GM19238 (cell line): ENCODE measurements around the gene KDM6B.

ENCODE experiments used
- DNase-seq: peaks from one replicate; pipeline ENCODE4 v3.0.0; 2011; ENCODE audit warnings: low spot score; ENCODE audit not compliant: insufficient read length

KDM6B gene

DNA sequence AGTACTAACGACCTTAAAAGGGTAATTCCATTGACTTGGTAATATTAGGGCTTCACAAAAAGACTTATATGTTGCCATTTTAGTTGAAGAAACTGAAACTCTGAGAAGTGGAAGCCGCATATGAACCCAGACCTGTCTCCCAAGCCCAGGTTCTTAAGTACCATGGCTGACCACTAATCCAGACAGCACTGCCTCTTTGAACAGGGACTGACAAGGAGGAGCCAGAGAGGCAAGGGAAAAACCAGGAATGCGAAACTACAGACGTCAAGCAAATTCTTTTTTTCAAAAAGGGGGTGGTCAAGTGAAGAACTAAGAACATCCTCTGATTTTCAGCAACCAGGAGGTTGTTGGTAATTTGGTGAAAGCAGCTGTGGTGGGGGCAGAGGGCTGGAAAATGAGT is 39.0 kb downstream of the KDM6B start:
- no peak for DNase-seq

GRCh38 chr17:7875804-7876370 is 41.9 kb downstream of the KDM6B start:
- no peak for DNase-seq

- no peak for DNase-seq
Observed at GRCh38 chr17:7878234-7878633, 44.2 kb downstream of the KDM6B start.

DNA sequence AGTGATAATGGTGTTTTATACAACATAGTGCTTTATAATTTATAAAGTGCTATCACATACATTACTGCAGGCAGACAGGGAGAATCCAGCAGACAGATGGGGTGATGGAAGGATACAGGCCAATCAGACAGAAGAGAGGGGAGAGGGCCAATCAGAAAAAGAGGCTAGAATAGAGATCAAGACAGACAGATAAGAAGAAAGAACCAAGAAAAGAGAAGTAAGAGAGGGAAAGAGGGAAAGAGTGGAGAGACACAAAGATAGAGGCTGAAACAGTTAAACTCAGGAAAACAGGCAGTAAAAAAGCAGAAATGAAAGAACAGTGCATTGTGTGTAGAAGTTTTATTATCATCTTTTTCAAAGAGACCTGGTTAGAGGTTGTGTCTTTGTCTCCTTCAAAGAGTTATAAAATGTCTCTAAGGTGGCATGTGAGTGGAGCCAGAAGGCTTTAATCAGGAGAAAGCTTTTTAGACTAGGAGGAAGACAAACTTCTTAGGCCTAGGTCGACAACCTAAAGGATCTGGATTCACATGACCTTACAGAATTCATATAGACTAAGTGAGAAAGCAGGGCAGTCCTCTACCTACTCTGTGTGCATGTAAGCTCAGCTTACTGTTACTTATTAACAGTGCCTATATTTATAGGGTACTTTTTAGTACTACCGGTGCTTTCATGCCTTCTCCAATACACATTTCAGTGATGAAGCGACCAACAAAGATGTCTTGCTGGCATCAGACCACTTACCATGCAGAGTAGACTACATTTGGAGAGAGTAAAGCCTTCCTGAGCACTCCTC is 46.3 kb downstream of the KDM6B start:
- no peak for DNase-seq

- DNase-seq = no peak
Observed at GRCh38 chr17:7881276-7882054, 47.4 kb downstream of the KDM6B start.

DNA sequence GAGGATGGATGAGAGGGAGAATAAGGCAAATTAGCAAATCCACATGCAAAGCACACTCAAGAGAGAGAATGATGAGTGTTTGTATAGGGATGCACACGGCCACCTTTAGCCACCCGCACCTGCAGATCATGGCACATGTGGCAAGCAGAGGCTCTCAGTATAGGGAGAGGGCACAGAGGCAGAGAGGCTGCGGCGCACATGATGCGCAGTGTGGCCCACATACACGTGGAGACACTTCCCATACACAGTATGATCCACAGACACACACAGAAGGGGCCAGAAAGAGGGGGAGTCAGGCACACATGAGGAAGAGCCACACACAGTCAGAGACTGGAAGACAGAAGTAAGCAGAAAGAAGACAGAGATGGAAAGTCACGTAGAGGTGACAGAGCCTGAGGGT is 48.1 kb downstream of the KDM6B start:
- DNase-seq = no peak

GRCh38 chr17:7882629-7883028 is 48.6 kb downstream of the KDM6B start:
- no peak for DNase-seq
